NCI-H1694 treated with DMSO at 0.1 percent for 48 hours (cell line): ENCODE measurements around the gene CPNE9.
A peak's percentile ranks its signal among the peaks of the same experiment; 100 is the strongest.
"Not testable (repeated sequence)": the region's sequence is repeated elsewhere in the genome, so short reads cannot be mapped to it uniquely, and the experiment has no call there.

ENCODE experiments used
- DNase-seq: peaks from one replicate; lab custom pipeline; 2025; lab: John Stamatoyannopoulos, UW

The CPNE9 gene

GRCh38 chr3:9748031-9748430, 44.4 kb downstream of the CPNE9 start:
- DNase-seq = no peak

- DNase-seq = no peak
These were observed 45.6 kb downstream of the CPNE9 start for GRCh38 chr3:9749296-9749644.

GRCh38 chr3:9749645-9750555, 46.3 kb downstream of the CPNE9 start, which contains the start of gene OGG1:
TSS of gene OGG1 (plus strand) at chr3:9749952. CDS start at chr3:9750287, 335 bp downstream.
- DNase-seq = peak; percentile 82

GRCh38 chr3:9750556-9751411, 47.2 kb downstream of the CPNE9 start:
- DNase-seq = no peak

GRCh38 chr3:9754678-9755077, 51.0 kb downstream of the CPNE9 start:
- DNase-seq = no peak

- no peak for DNase-seq
These were observed 53.8 kb downstream of the CPNE9 start for GRCh38 chr3:9757427-9757826.

GRCh38 chr3:9760779-9761505, 57.3 kb downstream of the CPNE9 start:
- DNase-seq = no peak

GRCh38 chr3:9761919-9762318, 58.3 kb downstream of the CPNE9 start:
- no peak for DNase-seq

GRCh38 chr3:9762871-9763270, 59.2 kb downstream of the CPNE9 start:
- no peak for DNase-seq

- DNase-seq = no peak
These were observed 62.2 kb downstream of the CPNE9 start for GRCh38 chr3:9765865-9766264.

GRCh38 chr3:9767418-9767817, 63.8 kb downstream of the CPNE9 start:
- DNase-seq = no peak

- DNase-seq = no peak
These were observed 64.6 kb downstream of the CPNE9 start for GRCh38 chr3:9768141-9768775.

GRCh38 chr3:9769012-9769411, 65.4 kb downstream of the CPNE9 start:
- no peak for DNase-seq

GRCh38 chr3:9769426-9770275, 66.0 kb downstream of the CPNE9 start, which contains the start of gene CAMK1:
TSS of gene CAMK1 (minus strand) at chr3:9769947. CDS start at chr3:9767749, 2,198 bp downstream.
- DNase-seq = peak; percentile 10

- DNase-seq = no peak
These were observed 66.7 kb downstream of the CPNE9 start for GRCh38 chr3:9770276-9770812.

GRCh38 chr3:9771007-9771406, 67.4 kb downstream of the CPNE9 start:
- DNase-seq = not testable (repeated sequence)

- no peak for DNase-seq
These were observed 73.5 kb downstream of the CPNE9 start for GRCh38 chr3:9776896-9777693.

GRCh38 chr3:9777694-9778021, 74.0 kb downstream of the CPNE9 start:
- DNase-seq = no peak
